GM19025 (cell line): Measurements from ENCODE around the gene CAND2.
"Not testable (repeated sequence)": the region's sequence is repeated elsewhere in the genome, so short reads cannot be mapped to it uniquely, and the experiment has no call there.

ENCODE experiments used
- ATAC-seq: cut with Tn5 transposase; IDR thresholded peaks from one replicate; pipeline ENCODE4 v1.9.1; 2021; ENCODE audit warnings: mild to moderate bottlenecking, low read depth, moderate library complexity; ENCODE audit not compliant: unreplicated experiment

CAND2 gene

DNA sequence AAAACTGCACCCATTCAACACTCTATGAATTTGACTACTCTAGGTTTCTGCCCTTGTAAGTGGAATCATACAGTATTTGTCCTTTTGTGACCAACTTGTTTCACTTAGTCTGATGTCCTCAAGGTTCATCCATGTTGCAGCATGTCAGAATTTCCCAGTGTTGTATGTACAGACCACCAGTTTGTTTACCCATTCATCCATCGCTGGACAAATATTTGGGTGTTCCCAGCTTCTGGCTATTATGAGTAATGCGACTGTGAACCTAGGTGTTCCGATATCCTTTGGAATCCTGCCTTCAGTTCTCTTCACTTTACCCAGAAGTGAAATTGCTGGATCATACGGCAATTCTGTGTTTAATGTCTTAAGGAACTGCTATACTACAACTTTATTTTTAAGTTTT lies 32.3 kb downstream of the CAND2 start:
- no peak for ATAC-seq

DNA sequence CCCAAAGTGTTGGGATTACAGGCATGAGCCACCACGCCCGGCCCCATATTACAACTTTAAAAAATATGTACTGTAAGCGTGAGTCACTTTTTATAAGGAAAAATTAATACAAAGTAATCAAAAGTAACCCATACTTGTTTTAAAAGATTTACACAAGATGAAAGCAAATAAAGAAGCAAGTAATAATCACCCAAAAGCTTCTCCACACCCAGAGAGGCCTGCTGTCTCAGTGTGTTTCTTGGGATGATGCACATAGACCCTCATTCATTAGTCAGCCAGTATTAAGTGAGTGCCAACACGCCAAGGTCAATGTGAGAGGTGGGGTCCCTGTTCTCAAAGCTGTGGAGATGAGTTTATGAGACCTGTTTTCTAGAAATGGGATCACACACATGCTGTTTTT lies 32.9 kb downstream of the CAND2 start:
- no peak for ATAC-seq

DNA sequence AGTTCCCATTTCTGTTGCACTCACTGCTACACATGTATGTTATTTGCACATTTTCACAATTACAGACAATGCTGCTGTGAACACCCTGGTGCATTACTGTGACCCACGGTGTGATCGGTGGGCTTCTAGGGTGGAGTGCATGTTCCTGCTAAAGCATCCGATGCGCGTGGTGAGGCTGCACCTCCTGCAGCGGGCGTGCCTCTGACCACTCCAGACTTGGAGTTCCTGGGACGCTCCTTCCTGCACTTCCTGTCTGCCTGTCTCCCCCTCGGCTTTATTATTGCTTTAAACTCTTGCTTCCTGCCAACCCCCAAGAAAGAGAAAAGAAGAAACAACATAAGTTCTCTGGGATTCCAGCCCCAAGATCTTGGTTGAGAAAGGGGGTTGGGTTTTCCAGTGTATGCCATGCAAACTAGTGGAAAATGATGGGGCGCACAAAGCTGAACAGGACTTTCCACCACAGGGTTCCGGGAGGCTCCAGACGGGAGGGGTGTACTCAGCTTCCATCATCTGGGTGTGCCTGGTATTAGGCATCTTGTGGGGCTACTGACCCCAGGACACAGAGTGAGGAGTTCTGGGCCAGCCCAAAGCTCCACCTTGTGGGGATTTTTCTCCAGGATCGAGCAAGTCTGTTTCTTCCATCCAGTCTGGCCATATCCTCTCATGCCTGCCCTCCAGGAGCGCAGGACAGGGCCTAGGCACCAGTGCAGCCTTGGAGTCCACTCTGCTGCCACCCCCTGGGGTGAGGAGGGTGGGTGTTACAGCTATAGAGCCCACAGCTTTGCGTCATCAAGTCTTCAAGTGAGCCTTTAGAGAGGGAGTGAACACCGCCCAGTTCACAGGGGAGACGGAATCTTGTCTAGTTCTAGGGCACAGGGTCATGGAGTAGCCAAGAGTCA lies 33.7 kb downstream of the CAND2 start:
- ATAC-seq = no peak

DNA sequence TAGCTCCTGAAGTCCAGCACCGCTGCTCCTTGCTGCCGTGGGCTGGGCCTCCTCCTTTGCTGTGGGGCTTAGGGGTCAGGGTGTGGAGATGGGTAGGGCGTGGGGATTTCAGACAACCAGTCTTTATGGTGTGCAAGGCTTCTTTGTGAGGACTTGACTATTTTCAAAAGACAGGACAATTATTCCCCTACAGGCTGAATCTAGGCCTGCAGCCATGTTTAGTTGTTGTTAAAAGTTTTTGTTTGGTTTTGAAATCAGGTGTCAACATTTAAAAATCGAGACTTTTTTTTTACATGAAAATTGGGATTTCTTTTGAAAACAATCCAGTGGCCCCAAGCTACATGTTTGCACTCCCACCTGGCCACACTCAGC lies 34.3 kb downstream of the CAND2 start:
- no peak for ATAC-seq

DNA sequence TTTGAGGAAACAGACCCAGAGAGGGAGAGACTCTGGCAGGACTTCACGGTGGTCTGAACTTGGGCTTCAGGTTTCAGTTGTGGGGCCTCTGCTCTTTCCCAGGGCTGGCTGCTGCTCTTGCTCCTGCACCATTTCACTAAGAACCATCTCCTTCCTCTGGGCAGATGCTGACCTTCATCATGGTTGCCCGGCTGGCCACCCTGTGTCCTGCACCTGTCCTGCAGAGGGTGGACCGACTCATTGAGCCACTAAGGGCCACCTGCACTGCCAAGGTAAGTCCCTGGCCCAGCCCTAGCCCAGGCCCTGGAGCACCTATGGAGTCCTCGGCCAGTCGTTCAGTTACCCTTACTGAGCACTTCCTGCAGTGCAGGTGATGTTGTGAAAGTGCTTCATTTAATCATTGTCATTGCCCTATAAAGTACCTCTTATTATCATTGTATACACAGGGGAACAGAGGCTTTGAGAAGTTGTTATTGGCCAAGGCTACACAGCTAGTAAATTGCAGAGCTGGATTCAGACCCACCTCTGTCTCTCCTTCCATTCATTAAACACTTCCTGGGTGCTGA lies 34.9 kb downstream of the CAND2 start:
- no peak for ATAC-seq

DNA sequence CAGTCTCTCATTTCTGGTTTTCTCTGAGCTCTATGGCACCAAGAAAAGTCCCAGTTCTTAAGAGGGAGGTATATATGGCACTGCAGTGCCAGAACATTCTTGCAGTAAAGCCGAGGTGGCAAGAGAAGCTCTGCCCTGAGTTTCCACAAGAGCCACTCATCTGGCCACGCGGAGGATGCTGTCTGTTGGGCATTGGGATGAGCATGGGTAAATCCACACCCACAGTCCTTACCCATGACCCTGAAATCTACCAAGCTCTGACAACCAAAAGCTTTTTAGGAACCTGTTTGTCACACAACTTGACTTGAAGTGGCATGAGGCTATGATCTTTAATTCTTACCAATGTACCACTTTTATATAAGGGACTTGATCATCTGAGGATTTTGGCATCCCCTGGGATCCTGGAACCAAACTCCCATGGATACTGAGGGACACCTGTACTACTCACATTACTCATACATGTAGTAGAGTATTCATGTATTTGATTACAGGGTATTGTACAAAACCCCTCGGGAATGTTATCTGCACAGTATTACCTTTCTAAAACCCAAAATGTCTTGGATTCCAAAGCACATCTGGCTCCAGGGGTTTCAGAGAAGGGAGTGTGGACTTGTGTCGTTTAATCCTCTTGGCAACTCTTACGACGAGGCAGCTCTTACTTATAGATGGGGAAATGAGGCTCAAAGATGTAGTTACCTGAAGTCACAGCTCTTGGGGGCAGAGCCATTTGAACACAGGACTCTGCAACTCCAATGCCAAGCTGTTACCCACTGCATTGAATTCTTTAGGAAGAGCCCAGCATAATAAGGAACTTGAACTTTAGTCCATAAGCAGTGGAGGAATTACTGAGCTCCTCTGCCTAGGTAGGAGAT lies 36.1 kb downstream of the CAND2 start:
- no peak for ATAC-seq

DNA sequence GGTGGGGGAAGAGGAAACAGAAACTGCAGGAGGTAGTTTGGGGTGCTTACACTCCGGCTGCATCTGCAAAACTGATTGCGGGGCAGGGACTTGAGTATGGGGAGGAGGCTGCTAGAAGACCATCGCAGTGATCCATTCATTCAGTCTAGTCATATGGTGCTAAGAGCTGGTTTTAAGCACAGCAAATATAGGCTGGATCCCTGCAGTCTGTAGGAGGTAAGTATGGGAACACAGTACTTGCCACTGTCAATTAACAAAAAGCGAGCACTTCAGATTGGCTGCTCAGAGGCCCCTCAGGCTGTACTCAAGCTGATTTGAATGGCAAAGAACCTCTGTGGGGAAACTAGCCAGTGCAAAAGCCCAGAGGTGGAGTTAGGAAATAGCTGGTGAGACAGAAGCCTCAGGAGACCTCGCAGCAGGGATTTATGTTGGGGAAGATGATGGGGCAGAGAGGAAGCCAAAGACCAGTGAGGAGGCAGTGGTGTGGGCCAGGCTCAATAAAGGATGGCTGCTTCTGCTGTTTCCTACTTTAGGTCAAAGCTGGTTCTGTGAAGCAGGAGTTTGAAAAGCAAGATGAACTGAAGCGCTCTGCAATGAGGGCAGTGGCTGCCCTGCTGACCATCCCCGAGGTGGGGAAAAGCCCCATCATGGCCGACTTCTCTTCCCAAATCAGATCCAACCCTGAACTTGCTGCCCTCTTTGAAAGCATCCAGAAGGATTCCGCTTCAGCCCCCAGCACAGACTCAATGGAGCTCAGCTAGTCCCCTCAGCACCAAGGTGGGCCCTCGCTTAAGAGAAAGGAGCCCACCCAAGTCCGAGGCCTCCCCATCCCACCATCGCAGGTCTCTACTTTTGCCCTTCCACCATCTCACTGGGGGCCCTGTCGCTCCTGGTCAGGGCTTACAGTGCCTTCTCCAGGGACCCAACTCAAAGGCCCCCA lies 37.0 kb downstream of the CAND2 start:
- no peak for ATAC-seq

DNA sequence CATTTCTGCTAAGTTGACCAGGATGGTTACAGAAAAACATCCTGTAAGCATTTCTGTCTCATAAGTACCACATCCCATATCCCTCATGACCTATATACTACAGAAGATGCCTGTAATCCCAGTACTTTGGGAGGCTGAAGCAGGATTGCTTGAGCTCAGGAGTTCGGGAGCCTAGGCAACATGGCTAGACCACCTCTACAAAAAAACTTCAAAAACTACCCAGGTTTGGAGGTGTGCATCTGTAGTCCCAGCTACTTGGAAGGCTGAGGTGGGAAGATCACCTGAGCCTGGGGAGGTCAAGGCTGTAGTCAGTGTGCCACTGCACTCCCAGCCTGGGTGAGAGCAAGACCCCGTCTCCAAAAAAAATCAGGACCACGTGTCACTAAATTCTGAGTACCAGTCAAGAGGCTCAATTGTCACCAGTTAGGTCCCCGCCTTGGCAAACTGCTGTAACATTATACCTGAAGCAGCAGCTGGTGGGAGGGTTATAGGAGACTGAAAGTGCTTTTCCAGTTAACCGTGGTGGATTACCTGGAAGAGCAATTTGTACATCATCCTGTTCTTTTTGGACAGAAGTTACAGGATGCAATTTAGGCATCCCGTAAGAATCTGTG lies 38.7 kb downstream of the CAND2 start:
- no peak for ATAC-seq

DNA sequence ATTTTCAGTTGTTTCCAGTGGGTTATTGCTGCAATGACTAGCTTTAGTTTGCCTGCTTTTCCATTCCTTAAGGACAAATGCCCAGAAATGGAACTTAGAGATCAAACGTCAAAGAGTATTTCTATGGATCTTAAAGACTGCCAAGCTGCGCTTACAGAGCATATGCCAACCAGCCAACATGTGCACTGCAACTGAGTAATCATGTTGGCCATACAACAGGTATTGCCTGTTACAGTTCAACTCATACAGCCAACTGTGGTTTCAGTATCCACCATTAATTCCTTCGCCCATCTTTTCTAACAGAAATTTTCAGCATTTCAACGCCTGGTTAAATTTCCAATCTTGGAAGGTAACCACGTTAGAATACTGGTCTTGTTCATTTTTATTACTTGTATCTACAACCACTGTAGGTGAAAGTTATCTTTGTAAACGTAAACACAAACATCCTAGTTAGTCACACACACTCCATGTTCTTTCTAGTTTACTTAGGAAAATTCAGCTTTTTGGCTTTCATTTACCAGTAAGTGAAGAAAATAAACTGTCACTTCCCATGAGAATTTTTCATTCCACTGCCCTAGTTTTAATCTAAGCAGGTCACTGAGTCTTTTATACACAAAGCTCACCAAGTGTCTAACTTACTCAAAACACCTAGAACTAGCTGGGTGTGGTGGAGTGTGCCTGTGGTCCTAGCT lies 41.0 kb downstream of the CAND2 start:
- ATAC-seq = no peak

DNA sequence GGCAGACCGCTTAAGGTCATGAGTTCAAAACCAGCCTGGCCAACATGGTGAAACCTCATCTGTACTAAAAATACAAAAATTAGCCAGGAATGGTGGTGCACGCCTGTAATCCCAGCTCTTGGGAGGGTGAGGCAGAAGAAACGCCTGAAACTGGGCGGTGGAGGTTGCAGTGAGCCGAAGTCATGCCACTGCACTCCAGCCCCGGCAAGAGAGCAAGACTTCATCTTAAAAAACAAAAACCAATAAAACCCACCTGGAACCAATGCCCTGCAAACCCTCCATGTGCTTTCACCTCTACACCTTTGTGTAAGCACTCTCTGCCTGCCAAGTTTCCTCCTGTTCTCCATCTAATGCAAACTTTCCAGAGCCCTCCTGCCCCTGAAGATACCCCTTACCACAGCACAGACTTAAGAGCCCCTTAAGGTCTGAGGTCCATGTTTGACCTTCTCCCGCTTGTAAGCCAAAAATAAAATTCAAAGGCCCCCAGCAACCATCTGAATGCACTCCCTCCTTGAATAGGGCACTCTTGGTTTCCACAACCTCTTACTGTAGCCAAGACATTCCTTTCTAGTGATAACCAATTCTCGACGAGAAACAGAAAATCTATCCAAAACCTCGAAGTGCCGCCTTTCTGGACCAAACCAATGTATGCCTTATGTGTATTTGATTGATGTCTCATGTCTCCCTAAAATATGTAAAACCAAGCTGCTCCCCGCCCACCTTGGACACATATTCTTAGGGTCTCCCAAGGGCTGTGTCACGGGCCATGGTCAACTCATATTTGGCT lies 41.9 kb downstream of the CAND2 start:
- no peak for ATAC-seq

DNA sequence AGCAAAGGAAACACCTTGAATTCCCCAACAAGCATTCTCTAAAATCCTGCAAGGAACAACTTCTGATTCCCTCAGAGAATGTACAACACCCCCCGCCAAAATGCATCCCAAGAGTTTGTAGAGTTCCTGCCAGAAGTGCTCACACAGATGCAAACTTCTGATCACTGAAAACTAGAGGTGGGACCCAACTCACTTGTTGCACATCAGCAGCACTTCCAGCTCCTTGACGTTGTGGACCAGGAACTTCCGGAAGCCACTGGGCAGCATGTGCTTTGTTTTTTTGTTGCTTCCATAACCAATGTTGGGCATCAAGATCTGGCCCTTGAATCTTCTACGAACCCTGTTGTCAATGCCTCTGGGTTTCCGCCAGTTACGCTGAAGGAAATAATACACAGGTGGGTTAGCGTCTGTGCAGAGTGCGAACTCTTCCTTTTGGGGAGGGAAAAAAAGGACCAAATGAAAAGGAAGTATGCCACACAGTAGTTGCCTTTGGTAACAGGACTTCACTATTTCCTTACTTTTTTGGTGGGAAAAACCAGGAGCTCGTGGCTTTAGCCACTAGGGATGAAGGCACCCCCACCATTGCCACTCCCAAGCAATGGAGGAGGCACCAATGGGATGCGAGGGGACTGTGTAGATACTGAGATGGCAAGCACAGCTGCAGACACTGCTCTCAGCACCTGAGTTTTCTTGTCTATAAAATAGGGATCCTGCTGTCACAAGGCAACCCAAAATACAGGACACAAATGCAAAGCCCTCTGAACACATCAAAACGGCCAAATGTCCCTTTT lies 42.9 kb downstream of the CAND2 start:
- no peak for ATAC-seq

DNA sequence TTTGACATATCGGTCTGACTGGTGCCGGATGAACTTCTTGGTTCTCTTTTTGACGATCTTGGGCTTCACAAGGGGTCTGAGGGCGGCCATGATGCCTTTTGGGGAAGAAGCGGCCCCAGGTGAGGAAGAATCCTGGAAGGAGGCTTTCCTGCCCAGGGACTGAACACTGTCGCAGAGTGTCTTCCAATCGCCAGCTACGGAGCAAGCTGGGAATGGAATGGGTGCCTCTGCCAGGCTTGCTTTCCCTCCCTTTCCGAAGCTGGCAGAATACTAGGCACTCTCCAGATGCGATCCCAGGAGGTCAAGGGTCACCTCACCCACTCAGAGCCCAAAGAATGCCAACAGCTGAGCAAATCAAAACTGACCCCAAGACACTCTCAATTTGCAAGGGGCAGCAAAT lies 43.7 kb downstream of the CAND2 start:
- not testable (repeated sequence) for ATAC-seq

DNA sequence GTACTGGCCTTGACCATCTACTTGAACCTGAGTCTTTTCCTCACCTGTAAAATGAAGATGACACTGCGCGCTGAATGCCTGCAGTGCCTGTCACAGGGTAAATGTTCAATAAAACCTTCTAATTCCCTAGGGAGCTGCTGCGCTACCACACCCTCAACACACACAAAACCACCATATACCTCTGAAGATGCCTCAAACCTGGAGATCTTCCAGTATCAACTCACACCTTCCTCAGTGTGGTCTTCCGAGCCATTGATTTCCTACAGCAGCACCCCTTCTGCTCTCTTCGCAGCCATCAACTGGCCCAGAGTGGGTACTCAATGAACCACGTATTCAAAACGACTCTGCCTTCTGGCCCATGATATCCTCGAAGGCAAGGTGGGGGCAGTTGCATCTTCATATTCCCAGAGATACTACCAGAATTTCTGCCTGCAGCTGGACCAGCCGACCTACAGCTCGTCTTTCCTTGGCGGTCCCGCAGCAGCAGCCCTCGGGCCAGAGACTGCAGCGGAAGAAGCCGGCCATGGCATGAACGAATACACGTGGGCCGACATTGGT lies 44.2 kb downstream of the CAND2 start:
- peak; percentile 24 for ATAC-seq

DNA sequence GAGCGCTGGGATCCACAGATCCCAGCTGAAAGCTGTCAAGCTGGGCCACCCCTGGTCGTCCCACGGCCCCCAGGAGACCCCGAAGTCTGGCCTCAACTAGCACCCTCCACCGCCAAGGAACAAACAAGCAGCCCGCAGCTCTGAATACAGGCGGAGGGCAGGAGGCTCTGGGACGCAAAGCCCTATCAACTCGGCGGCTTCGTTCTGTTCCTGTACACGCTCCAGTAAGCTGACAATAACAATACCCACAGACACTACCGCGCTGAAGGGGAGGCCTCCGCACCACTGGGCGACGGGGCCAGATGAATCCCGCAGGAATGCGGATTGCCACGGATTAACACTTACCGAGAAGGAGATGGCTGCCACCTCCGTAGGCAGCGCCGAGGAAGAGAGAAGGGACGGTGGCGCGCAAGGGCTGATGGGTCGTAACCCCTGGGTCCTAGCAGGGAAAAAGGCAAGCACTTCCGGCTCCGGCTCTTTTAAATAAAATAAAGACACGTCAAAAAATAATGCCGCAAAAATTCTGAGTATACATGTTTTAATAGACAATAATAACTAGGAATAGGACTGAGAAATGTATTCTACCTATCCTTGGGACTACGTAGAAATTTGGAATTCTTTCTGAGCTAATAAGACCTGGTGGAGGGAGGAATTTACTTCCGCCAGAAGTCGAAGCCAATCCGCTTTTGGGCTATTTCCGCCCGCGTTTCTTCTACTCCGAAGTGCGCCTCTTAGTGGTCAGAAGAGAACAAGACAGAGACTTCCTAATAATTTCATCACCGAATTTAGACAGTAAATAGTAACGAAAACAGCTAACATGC lies 44.9 kb downstream of the CAND2 start, which contains the start of gene RPL32:
Gene RPL32, minus strand, starts transcription at position 417 of the 821 bp plus-strand sequence. CDS start 1,328 bp downstream, outside the sequence.
- peak; percentile 79 for ATAC-seq

DNA sequence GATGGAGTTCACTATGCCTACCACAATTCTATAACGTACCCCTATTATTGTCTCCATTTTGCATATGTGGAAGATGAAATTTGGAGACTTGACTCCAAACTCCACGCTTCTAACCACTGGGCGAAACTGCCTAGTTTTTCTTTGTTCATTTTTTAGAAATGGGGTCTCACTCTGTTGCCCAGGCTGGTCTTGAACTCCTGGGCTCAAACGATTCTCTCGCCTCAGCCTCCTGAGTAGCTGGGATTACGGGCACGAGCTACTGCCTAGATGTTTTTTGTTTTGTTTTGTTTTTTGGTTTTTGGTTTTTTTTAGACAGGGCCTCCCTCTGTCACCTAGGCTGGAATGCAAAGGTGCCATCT lies 45.5 kb downstream of the CAND2 start:
- ATAC-seq = no peak

DNA sequence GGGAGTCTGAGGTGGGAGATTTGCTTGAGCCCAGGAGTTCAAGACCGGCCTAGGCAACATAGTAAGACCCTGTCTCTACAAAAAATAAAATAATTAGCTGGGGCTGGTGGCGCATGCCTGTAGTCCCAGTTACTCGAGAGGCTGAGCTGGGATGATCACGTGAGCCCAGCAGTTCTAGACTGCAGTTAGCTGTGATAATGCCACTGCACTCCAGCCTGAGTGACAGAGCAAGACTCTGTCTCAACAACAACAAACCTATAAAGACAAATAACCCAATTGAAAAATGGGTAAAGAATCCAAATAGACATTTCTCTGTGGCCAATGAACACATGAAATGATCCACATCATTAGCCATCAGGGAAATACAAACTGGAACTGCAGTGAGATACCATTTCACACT lies 46.0 kb downstream of the CAND2 start:
- no peak for ATAC-seq
